Neural progenitor cell (in vitro differentiated cells): Measurements from ENCODE around the gene TGM3. TPM values are rescaled to one million over a fixed set of nuclear protein-coding genes. Genes with fewer than 3 reads are reported as not detected.

ENCODE experiments used
- DNase-seq: peaks from one replicate; pipeline ENCODE4 v3.0.0-alpha.2; 2016; ENCODE audit warnings: low spot score
- H2AFZ ChIP-seq: fragments of 200-600 bp; sonication (generic); replicated peaks from 2 replicates; pipeline ENCODE4 v1.6.1; 2016; ENCODE audit warnings: antibody characterized with exemption
- H3F3A ChIP-seq: fragments of 200-600 bp; sonication (generic); 2 replicates; pipeline ENCODE4 v1.6.1; 2016; ENCODE audit warnings: antibody characterized with exemption, low read depth
- H3K27ac ChIP-seq: fragments of 200-600 bp; sonication (generic); 2 replicates; pipeline ENCODE4 v1.5.1; 2016; ENCODE audit warnings: mild to moderate bottlenecking
- H3K27me3 ChIP-seq: fragments of 200-600 bp; sonication (generic); 2 replicates; pipeline ENCODE4 v1.6.1; 2016; ENCODE audit warnings: mild to moderate bottlenecking, moderate library complexity
- H3K36me3 ChIP-seq: fragments of 200-600 bp; sonication (generic); 2 replicates; pipeline ENCODE4 v1.5.1; 2016
- H3K4me1 ChIP-seq: fragments of 200-600 bp; sonication (generic); 2 replicates; pipeline ENCODE4 v1.6.1; 2016; ENCODE audit warnings: mixed run types
- H3K4me2 ChIP-seq: fragments of 200-600 bp; sonication (generic); 2 replicates; pipeline ENCODE4 v1.6.1; 2016
- H3K4me3 ChIP-seq: fragments of 200-600 bp; sonication (generic); 2 replicates; pipeline ENCODE4 v1.5.1; 2016
- H3K79me2 ChIP-seq: fragments of 200-600 bp; sonication (generic); 2 replicates; pipeline ENCODE4 v1.6.1; 2016; ENCODE audit warnings: low read depth
- H3K9ac ChIP-seq: fragments of 200-600 bp; sonication (generic); 2 replicates; pipeline ENCODE4 v1.6.1; 2016
- H3K9me3 ChIP-seq: fragments of 200-600 bp; sonication (generic); 2 replicates; pipeline ENCODE4 v1.5.1; 2016; ENCODE audit warnings: low read depth
- H4K20me1 ChIP-seq: fragments of 200-600 bp; sonication (generic); 2 replicates; pipeline ENCODE4 v1.6.1; 2016; ENCODE audit warnings: low read depth
- H3K27ac Mint-ChIP-seq: 3 replicates; pipeline ENCODE4 v1.8.0; 2021; ENCODE audit warnings: mixed read lengths
- H3K27me3 Mint-ChIP-seq: 2 replicates; pipeline ENCODE4 v1.8.0; 2022; ENCODE audit warnings: low read depth, mild to moderate bottlenecking, inconsistent platforms, moderate library complexity, mixed read lengths; ENCODE audit not compliant: insufficient read depth
- H3K36me3 Mint-ChIP-seq: 3 replicates; pipeline ENCODE4 v1.8.0; 2021; ENCODE audit warnings: mixed read lengths
- H3K4me1 Mint-ChIP-seq: 3 replicates; pipeline ENCODE4 v1.8.0; 2021; ENCODE audit warnings: mixed read lengths
- H3K4me3 Mint-ChIP-seq: 3 replicates; pipeline ENCODE4 v1.8.0; 2021; ENCODE audit warnings: mild to moderate bottlenecking, moderate library complexity, mixed read lengths
- H3K9me3 Mint-ChIP-seq: 3 replicates; pipeline ENCODE4 v1.8.0; 2020; ENCODE audit warnings: mixed read lengths
- EZH2 ChIP-seq: fragments of 200-600 bp; sonication (generic); IDR thresholded peaks from 2 replicates; pipeline ENCODE4 v1.6.1; 2017; ENCODE audit warnings: antibody characterized with exemption, mild to moderate bottlenecking, moderate library complexity
- EZH2phosphoT487 ChIP-seq: fragments of 200-600 bp; sonication (generic); IDR thresholded peaks from 2 replicates; pipeline ENCODE4 v1.6.1; 2017; ENCODE audit warnings: antibody characterized with exemption
- total RNA-seq: library from RNA; depleted of rRNA; stranded (reverse); fragments of >200 nt; gene quantifications from 2 replicates; pipeline ENCODE4 v1.2.3, GENCODE V29; 2015; ENCODE audit warnings: low replicate concordance
- TF ChIP-seq, protein P1 (sequence below): fragments of 200-600 bp; sonication (generic); IDR thresholded peaks from 2 replicates; pipeline ENCODE4 v1.5.1; 2017; ENCODE audit warnings: antibody characterized with exemption, mild to moderate bottlenecking

The TGM3 gene
- total RNA-seq, 1 donor from 2014 or later = not detected

DNA sequence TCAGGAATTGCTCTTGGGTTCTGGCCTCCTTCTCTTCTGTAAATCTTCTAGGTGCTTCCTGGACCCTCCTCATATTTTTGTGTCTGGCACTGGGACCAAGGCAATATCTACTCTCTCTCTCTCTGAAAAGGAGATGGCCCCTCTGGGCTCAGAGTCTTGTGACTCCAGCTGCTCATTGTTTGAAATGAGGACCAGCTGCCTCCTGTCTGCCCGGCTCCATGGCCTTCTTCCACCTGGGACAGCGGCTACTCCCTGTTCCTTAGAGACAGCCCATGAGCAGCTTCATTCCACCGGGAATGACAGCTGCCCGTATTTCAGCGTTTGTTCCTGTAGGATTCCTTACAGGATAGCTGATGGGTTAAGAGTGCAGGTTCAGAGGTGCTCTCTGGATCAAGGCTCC is 2.9 kb downstream of the TGM3 start:
- Mint-ChIP-seq H3K9me3 (no peaks in the 10 kb centered on the region), H3K27ac (no peak overlapping the region), H3K36me3 (no peaks in the 10 kb centered on the region), H3K4me1 (peaks cover 28% of the 10 kb centered on the region), H3K4me3 (no peak overlapping the region), H3K27me3 (peaks cover 6% of the 10 kb centered on the region)
- no peak for TF ChIP-seq EZH2
- no peak for TF ChIP-seq EZH2phosphoT487
- TF ChIP-seq, protein P1, sequence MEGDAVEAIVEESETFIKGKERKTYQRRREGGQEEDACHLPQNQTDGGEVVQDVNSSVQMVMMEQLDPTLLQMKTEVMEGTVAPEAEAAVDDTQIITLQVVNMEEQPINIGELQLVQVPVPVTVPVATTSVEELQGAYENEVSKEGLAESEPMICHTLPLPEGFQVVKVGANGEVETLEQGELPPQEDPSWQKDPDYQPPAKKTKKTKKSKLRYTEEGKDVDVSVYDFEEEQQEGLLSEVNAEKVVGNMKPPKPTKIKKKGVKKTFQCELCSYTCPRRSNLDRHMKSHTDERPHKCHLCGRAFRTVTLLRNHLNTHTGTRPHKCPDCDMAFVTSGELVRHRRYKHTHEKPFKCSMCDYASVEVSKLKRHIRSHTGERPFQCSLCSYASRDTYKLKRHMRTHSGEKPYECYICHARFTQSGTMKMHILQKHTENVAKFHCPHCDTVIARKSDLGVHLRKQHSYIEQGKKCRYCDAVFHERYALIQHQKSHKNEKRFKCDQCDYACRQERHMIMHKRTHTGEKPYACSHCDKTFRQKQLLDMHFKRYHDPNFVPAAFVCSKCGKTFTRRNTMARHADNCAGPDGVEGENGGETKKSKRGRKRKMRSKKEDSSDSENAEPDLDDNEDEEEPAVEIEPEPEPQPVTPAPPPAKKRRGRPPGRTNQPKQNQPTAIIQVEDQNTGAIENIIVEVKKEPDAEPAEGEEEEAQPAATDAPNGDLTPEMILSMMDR = no peak
- H3K9ac ChIP-seq = no peak overlapping the region
- H3K4me2 ChIP-seq = no peak overlapping the region
- no peak for DNase-seq
- peaks cover 16% of the 10 kb centered on the region for H3F3A ChIP-seq
- no peaks in the 10 kb centered on the region for H3K9me3 ChIP-seq
- no peaks in the 10 kb centered on the region for H3K79me2 ChIP-seq
- no peaks in the 10 kb centered on the region for H3K27me3 ChIP-seq
- H3K36me3 ChIP-seq = no peaks in the 10 kb centered on the region
- H3K4me1 ChIP-seq = peaks cover 24% of the 10 kb centered on the region
- H4K20me1 ChIP-seq = no peaks in the 10 kb centered on the region
- H2AFZ ChIP-seq = no peak overlapping the region
- no peak overlapping the region for H3K27ac ChIP-seq
- no peak overlapping the region for H3K4me3 ChIP-seq

DNA sequence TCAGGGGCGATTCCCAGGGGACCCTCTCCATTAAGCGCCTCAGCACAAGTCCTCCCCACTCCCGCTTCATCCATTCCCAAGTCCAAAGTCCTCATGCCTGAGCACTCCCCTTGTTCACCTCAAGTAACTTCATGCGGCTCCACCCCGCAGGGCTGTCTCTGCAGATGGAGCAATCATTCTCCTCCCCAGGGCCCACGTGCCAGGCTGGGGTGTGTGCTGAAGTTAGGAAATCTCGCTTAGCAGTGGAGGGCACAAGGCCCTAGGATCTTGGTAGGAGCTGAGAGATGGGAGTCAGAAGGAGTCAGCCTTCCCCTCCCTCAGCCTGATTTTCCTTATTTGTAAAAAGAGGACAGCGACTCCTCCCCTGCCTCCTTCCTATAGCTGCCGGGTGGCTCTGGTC is 3.5 kb downstream of the TGM3 start:
- peaks cover 24% of the 10 kb centered on the region for H3K4me1 ChIP-seq
- Mint-ChIP-seq H3K36me3 (no peaks in the 10 kb centered on the region), H3K4me3 (no peak overlapping the region), H3K27me3 (peaks cover 6% of the 10 kb centered on the region), H3K4me1 (peaks cover 28% of the 10 kb centered on the region), H3K27ac (no peak overlapping the region), H3K9me3 (no peaks in the 10 kb centered on the region)
- H3K79me2 ChIP-seq = no peaks in the 10 kb centered on the region
- no peak for TF ChIP-seq EZH2phosphoT487
- no peak for TF ChIP-seq EZH2
- TF ChIP-seq, protein P1 = no peak
- no peaks in the 10 kb centered on the region for H3K36me3 ChIP-seq
- no peaks in the 10 kb centered on the region for H3K27me3 ChIP-seq
- H3K9me3 ChIP-seq = no peaks in the 10 kb centered on the region
- H3K27ac ChIP-seq = no peak overlapping the region
- no peak overlapping the region for H3K9ac ChIP-seq
- DNase-seq = no peak
- peaks cover 16% of the 10 kb centered on the region for H3F3A ChIP-seq
- H4K20me1 ChIP-seq = no peaks in the 10 kb centered on the region
- H3K4me3 ChIP-seq = no peak overlapping the region
- no peak overlapping the region for H3K4me2 ChIP-seq
- H2AFZ ChIP-seq = no peak overlapping the region

DNA sequence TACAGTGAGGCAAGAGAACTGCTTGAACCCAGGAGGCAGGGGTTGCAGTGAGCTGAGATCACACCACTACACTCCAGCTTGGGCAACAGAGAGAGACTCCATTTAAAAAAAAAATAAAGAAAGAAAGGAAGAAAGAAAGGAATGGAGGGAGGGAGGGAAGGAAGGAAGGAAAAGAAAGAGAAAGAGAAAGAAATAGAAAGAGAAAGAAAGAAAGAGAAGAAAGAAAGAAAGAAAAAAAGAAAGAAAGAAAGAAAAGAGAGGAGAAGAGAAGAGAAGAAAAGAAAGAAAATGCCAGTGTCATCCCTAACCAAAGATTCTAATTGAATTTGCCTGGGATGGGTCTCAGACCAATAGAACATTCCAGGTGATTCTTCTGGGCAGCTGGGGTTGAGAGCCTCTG is 4.2 kb downstream of the TGM3 start:
- Histone ChIP-seq H4K20me1 (no peaks in the 10 kb centered on the region), H3K79me2 (no peaks in the 10 kb centered on the region), H3K27ac (no peak overlapping the region), H2AFZ (no peak overlapping the region), H3K4me2 (no peak overlapping the region), H3K27me3 (no peaks in the 10 kb centered on the region), H3K9me3 (no peaks in the 10 kb centered on the region), H3K9ac (no peak overlapping the region), H3K36me3 (no peaks in the 10 kb centered on the region), H3K4me3 (no peak overlapping the region), H3K4me1 (peaks cover 24% of the 10 kb centered on the region), H3F3A (peaks cover 16% of the 10 kb centered on the region)
- H3K27me3 Mint-ChIP-seq = peaks cover 7% of the 10 kb centered on the region
- H3K27ac Mint-ChIP-seq = no peak overlapping the region
- no peaks in the 10 kb centered on the region for H3K9me3 Mint-ChIP-seq
- no peaks in the 10 kb centered on the region for H3K36me3 Mint-ChIP-seq
- TF ChIP-seq EZH2phosphoT487 (no peak), EZH2 (no peak)
- TF ChIP-seq, protein P1 = no peak
- H3K4me1 Mint-ChIP-seq = peaks cover 34% of the 10 kb centered on the region
- DNase-seq = no peak
- H3K4me3 Mint-ChIP-seq = no peak overlapping the region
